Subcutaneous abdominal adipose tissue (tissue), 5 donors: ENCODE measurements around the gene AKAP13.

ENCODE experiments used
- H3K27ac ChIP-seq: one replicate; pipeline ENCODE4 v1.7.0; 2013; ENCODE audit warnings: low read depth, mild to moderate bottlenecking, inconsistent platforms, low read length, moderate library complexity
- H3K27me3 ChIP-seq, 5 donors: one replicate each; pipeline ENCODE4 v1.7.0; 2013; ENCODE audit warnings: low read length in 5 of 5, inconsistent platforms in 1 of 5; ENCODE audit not compliant: control insufficient read depth in 5 of 5, insufficient read depth in 4 of 5
- H3K36me3 ChIP-seq, 5 donors: one replicate each; pipeline ENCODE4 v1.7.0; 2013; ENCODE audit warnings: low read length in 5 of 5; ENCODE audit not compliant: control insufficient read depth in 5 of 5, insufficient read depth in 5 of 5
- H3K4me1 ChIP-seq, 5 donors: one replicate each; pipeline ENCODE4 v1.7.0; 2013; ENCODE audit warnings: low read length in 5 of 5, mild to moderate bottlenecking in 3 of 5, moderate library complexity in 1 of 5; ENCODE audit not compliant: control insufficient read depth in 5 of 5, insufficient read depth in 5 of 5
- H3K4me3 ChIP-seq, 5 donors: one replicate each; pipeline ENCODE4 v1.7.0; 2013; ENCODE audit warnings: low read length in 5 of 5, low read depth in 1 of 5
- H3K9ac ChIP-seq, 5 donors: one replicate each; pipeline ENCODE4 v1.7.0; 2013; ENCODE audit warnings: low read length in 5 of 5, mild to moderate bottlenecking in 4 of 5, moderate library complexity in 3 of 5
- H3K9me3 ChIP-seq, 5 donors: one replicate each; pipeline ENCODE4 v1.7.0; 2013; ENCODE audit warnings: low read length in 5 of 5; ENCODE audit not compliant: control insufficient read depth in 5 of 5
- donor health status: healthy.
- donor health status: healthy.
- donor health status: healthy.
- donor health status: healthy.
- donor health status: healthy.

AKAP13 gene

DNA sequence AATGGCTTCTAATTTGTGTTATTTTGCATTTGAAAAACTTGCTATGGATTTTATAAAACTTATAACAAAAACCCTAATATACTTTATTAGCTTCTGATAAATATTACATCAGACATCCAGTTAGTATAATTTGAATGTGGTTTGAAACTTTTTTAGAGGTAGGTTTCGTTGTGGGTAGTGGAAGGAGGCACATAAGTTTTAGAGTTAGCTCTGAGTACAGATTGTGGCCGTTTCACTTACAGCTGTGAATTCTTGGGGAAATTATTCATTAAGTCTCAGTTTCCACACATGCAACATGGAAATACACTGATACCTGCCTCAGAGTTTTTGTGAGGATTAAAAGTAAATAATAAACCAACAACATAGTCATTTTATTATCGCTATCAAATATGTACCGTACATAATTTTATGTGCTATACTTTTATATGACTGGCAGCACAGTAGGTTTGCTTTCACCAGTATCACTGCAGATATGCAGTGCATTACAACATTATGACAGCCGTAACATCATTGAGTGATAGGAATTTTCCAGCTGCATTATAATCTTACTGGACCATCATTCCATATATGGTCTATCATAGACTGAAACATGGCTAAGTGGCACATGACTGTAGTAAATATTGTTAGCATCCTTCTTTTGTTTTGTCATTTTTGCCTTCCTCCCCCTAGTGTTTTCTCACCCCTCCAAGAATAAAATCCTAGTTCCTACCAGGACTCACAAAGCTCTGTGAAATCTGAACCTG is 175.6 kb downstream of the AKAP13 start:
- H3K4me3 ChIP-seq: no peak overlapping the region
- peaks cover 0 to 3% (median 0%) of the 10 kb centered on the region in 5 donors for H3K36me3 ChIP-seq
- no peaks in the 10 kb centered on the region for H3K27me3 ChIP-seq
- H3K4me1 ChIP-seq: peaks cover 0 to 10% (median 7%) of the 10 kb centered on the region in 5 donors
- no peaks in the 10 kb centered on the region for H3K9me3 ChIP-seq
- H3K27ac ChIP-seq: no peak overlapping the region
- H3K9ac ChIP-seq: no peak overlapping the region

DNA sequence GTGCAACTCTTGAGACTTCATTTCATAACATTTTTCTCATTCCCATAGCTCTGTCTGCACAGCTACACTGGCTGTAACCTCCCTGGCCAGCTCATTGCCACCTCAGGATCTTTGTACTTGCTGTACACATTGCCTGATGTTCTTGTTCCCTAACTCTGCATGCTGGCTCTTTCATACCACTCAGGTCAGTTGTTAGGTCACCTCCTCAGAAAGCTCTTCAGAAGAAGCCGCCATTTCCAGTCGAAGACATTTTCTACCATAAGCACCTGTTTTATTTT is 176.2 kb downstream of the AKAP13 start:
- H3K4me3 ChIP-seq: no peak overlapping the region
- no peak overlapping the region for H3K27ac ChIP-seq
- peaks cover 0 to 10% (median 7%) of the 10 kb centered on the region in 5 donors for H3K4me1 ChIP-seq
- no peaks in the 10 kb centered on the region for H3K27me3 ChIP-seq
- peaks cover 0 to 3% (median 0%) of the 10 kb centered on the region in 5 donors for H3K36me3 ChIP-seq
- H3K9ac ChIP-seq: no peak overlapping the region
- no peaks in the 10 kb centered on the region for H3K9me3 ChIP-seq

DNA sequence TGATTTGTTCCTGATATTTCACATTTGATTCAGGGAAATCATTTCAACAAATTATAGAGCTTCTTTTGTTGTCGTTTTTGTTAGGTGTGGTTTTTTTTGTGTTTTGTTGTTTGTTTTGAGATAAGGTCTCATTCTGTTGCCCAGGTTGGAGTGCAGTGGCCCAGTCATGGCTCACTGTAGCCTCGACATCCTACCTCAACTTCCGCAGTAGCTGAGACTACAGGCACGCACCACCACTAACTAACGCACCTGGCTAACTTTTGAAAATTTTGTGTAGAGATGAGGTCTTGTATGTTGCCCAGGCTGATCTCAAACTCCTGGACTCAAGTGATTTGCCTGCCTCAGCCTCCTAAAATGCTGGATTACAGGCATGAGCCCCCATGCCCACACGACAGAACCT is 177.0 kb downstream of the AKAP13 start:
- Histone ChIP-seq H3K4me3 (no peak overlapping the region), H3K27ac (no peak overlapping the region), H3K36me3 (peaks cover 0 to 3% (median 0%) of the 10 kb centered on the region in 5 donors), H3K9me3 (no peaks in the 10 kb centered on the region), H3K4me1 (peaks cover 0 to 10% (median 7%) of the 10 kb centered on the region in 5 donors), H3K27me3 (no peaks in the 10 kb centered on the region), H3K9ac (no peak overlapping the region)

DNA sequence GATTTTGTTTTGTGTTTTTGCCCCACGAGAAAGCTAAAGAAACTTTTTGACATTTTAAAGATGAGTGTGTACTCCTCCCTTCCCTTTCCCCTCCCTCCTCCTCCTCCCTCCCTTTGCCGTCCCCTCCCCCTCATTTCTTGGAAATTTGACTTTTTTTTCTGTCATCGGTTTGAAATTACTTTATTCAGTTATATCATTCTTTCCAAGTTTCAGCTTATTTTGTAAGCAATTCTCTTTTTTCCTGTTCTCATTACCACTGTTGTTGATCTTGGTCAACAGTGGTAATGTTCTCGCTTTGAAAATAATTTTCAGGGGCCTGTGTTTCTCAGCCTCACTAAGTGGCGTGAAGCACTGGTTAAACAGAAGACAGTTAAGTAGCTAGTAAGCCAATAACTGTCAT is 178.4 kb downstream of the AKAP13 start:
- Histone ChIP-seq H3K9ac (no peak overlapping the region), H3K4me3 (no peak overlapping the region), H3K27me3 (no peaks in the 10 kb centered on the region), H3K9me3 (no peaks in the 10 kb centered on the region), H3K36me3 (no peaks in the 10 kb centered on the region), H3K4me1 (peaks cover 0 to 18% (median 14%) of the 10 kb centered on the region in 5 donors), H3K27ac (peak overlapping the region; percentile 33)

DNA sequence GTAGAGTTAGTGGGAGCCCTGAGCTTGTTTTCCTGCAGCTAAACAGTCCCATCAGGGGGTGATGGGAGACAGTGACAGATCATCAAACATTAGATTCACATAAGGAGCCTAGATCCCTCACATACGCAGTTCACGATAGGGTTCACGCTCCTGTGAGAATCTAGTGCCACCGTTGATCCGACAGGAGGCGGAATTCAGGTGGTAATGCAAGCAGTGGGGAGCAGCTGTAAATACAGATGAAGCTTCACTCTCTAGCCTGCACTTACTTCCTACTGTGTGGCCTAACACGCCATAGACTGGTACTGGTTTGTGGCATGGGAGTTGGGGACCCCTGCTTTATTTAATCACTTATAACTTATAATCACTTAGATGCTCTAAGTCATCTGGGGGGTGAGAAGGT is 179.1 kb downstream of the AKAP13 start:
- Histone ChIP-seq H3K27ac (peak overlapping the region; percentile 33), H3K9ac (no peak overlapping the region), H3K9me3 (no peaks in the 10 kb centered on the region), H3K36me3 (no peaks in the 10 kb centered on the region), H3K4me3 (no peak overlapping the region), H3K4me1 (peaks cover 0 to 19% (median 16%) of the 10 kb centered on the region in 5 donors), H3K27me3 (no peaks in the 10 kb centered on the region)

DNA sequence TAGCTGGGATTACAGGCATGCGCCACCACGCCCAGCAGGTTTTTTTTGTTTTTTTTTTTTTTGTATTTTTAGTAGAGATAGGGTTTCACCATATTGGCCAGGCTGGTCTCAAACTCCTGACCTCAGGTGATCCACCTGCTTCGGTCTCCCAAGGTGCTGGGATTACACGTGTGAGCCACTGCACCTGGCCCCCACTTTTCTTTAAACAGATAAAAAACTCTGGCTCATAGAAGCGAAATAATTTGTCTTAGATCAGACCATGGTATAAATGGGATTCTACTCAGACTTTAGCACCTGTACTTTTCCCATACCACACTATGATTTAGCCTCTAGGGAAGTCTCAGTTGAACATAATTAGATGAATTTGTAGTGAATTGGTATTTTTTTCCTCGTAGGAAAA is 182.4 kb downstream of the AKAP13 start:
- Histone ChIP-seq H3K27me3 (no peaks in the 10 kb centered on the region), H3K9ac (no peak overlapping the region), H3K4me1 (peaks cover 0 to 24% (median 17%) of the 10 kb centered on the region in 5 donors), H3K4me3 (no peak overlapping the region), H3K36me3 (no peaks in the 10 kb centered on the region), H3K9me3 (no peaks in the 10 kb centered on the region), H3K27ac (no peak overlapping the region)

DNA sequence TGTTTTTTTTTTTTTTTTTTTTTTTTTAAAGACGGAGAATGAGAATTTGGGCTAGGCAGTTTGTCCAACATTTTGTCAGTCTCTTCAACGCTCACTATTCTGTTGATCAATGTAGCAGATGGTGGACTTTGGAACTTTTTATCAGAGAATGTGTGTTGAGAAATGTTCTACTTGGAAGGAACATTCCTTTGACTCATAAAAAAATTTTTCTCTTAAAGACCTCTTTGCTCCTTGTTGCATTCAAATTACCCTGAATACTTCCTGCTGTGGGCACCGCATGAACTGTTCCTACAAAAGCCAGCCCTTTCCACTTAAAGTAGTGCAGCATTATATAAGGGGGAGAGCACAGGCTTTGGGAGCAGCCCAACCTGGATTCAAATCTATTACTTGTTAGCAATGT is 182.9 kb downstream of the AKAP13 start:
- Histone ChIP-seq H3K9me3 (no peaks in the 10 kb centered on the region), H3K4me1 (peaks cover 0 to 24% (median 17%) of the 10 kb centered on the region in 5 donors), H3K36me3 (no peaks in the 10 kb centered on the region), H3K4me3 (no peak overlapping the region), H3K27me3 (no peaks in the 10 kb centered on the region), H3K9ac (no peak overlapping the region), H3K27ac (no peak overlapping the region)

DNA sequence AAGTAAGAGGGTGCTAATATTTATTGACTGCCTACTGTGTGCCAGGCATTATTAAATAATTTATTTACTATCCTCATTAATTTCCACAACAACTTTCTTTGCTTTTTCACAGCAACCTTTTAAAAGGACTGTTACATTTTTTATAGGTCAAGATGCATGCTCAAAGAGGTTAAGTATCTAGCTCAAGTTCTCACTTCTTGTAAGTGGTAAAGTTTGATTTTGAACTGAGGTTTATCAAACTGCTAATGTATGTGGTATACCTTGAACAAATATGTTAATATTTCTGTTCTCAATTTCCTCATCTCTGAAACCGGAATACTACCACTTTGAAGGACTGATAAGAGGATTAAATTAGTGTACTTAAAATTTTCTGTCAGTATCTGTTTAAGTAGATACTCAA is 183.3 kb downstream of the AKAP13 start:
- H3K27ac ChIP-seq: no peak overlapping the region
- peaks cover 0 to 25% (median 14%) of the 10 kb centered on the region in 5 donors for H3K4me1 ChIP-seq
- H3K9me3 ChIP-seq: no peaks in the 10 kb centered on the region
- H3K4me3 ChIP-seq: no peak overlapping the region
- H3K36me3 ChIP-seq: no peaks in the 10 kb centered on the region
- H3K27me3 ChIP-seq: no peaks in the 10 kb centered on the region
- H3K9ac ChIP-seq: no peak overlapping the region

DNA sequence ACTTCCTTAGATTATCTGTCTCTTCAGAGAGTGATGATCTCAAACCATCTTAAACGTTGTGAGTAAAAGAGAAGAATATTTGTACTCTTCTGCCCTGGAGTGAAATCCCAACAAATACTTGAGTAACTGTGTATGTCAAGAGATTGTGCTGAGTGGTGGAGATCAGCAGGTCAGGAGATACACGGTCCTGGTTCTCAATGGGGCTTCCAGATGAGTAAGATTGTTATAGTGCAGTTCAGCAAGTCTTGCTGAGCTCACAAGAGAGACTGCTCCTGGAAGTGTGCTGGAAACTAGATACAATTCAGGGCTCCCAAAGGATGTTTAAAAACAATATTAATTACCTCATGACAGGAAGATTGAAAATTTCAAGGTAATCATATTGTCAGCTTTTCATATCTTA is 184.3 kb downstream of the AKAP13 start:
- no peaks in the 10 kb centered on the region for H3K9me3 ChIP-seq
- no peak overlapping the region for H3K9ac ChIP-seq
- no peak overlapping the region for H3K27ac ChIP-seq
- no peaks in the 10 kb centered on the region for H3K27me3 ChIP-seq
- peaks cover 0 to 26% (median 13%) of the 10 kb centered on the region in 5 donors for H3K4me1 ChIP-seq
- H3K36me3 ChIP-seq: no peaks in the 10 kb centered on the region
- no peak overlapping the region for H3K4me3 ChIP-seq

DNA sequence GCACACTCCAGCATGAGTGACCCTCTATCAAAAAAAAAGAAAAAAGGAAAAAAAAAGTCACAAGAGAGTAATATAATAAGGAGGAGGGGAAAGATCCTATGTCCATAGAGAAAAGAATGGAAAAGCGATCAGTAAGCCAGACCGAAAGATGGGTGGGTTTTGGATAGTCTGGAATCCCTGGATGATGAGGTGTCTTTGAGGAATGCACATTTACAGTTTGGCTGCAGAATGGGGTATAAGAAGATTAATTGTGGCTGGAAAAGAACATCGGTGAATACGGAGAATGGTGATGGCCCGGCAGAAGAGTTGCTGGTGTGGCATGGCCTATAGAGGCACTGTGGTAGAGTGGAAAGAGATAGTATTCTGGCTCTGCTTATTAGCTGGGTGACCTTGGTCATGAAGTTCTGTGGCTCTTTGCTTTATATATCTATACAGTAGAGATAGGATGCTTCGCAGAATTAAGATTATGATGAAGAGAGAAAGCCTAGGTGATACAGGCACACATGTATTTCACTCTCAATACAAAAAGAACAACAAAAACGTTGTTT is 187.9 kb downstream of the AKAP13 start:
- Histone ChIP-seq H3K9me3 (no peaks in the 10 kb centered on the region), H3K4me3 (no peak overlapping the region), H3K27ac (no peak overlapping the region), H3K4me1 (peaks cover 0 to 19% (median 6%) of the 10 kb centered on the region in 5 donors), H3K36me3 (no peaks in the 10 kb centered on the region), H3K9ac (no peak overlapping the region), H3K27me3 (no peaks in the 10 kb centered on the region)
